AG04450 (cell line): ENCODE data around the gene DPM1. TPM values are rescaled to one million over a fixed set of nuclear protein-coding genes. Genes with fewer than 3 reads are reported as not detected.

Experiments used
- CTCF ChIA-PET: fragments of 300-600, 350-600 bp; formaldehyde crosslinking; extraction: SDS; loops from one replicate; lab custom pipeline; 2022; ENCODE audit warnings: antibody characterized with exemption, inconsistent platforms; lab: Charles Lee
- POLR2A ChIA-PET: fragments of 350-600 bp; formaldehyde crosslinking; extraction: SDS; loops from one replicate; lab custom pipeline; 2021; ENCODE audit warnings: antibody characterized with exemption, inconsistent platforms; lab: Yijun Ruan, JAX
- DNase-seq: peaks from one replicate; pipeline ENCODE4 v3.0.0-alpha.2; 2011; ENCODE audit warnings: low read depth, low spot score
- H3K27ac ChIP-seq: one replicate; pipeline ENCODE4 v1.5.1; 2012; ENCODE audit warnings: low read depth, low read length, control low read depth
- H3K27me3 ChIP-seq: one replicate; pipeline ENCODE4 v1.6.0; 2012; ENCODE audit warnings: low read length; ENCODE audit not compliant: control insufficient read depth, insufficient read depth
- H3K4me3 ChIP-seq: 2 replicates; pipeline ENCODE4 v1.5.1; 2011; ENCODE audit warnings: mild to moderate bottlenecking, low read depth, low read length, control low read depth
- H3K9me3 ChIP-seq: 2 replicates; pipeline ENCODE4 v1.5.1; 2012; ENCODE audit warnings: low read length; ENCODE audit not compliant: control insufficient read depth, insufficient read depth
- polyA plus RNA-seq: library from polyadenylated mRNA; depleted of rRNA; stranded (reverse); fragments of >200 nt; gene quantifications from 2 replicates; pipeline ENCODE4 v1.2.3, GENCODE V29; 2011
- TF ChIP-seq, protein P1 (sequence below): IDR thresholded peaks from 2 replicates; pipeline ENCODE4 v1.5.1; 2011; ENCODE audit warnings: low read depth, low read length, control low read depth, inconsistent platforms

Gene DPM1
- polyA plus RNA-seq, 1 experiment, result 67.5 TPM

- H3K4me3 ChIP-seq, result no peak overlapping the region
- peak; percentile 59 for DNase-seq
- POLR2A ChIA-PET, result interaction anchor here (0.7 kb wide), 1 partner anchor 118 kb away, joined by 3 read pairs; no protein-coding TSS in a partner anchor
- no peaks in the 10 kb centered on the region for H3K27me3 ChIP-seq
- peak overlapping the region; percentile 65 for H3K27ac ChIP-seq
- no peaks in the 10 kb centered on the region for H3K9me3 ChIP-seq
- TF ChIP-seq, protein P1, sequence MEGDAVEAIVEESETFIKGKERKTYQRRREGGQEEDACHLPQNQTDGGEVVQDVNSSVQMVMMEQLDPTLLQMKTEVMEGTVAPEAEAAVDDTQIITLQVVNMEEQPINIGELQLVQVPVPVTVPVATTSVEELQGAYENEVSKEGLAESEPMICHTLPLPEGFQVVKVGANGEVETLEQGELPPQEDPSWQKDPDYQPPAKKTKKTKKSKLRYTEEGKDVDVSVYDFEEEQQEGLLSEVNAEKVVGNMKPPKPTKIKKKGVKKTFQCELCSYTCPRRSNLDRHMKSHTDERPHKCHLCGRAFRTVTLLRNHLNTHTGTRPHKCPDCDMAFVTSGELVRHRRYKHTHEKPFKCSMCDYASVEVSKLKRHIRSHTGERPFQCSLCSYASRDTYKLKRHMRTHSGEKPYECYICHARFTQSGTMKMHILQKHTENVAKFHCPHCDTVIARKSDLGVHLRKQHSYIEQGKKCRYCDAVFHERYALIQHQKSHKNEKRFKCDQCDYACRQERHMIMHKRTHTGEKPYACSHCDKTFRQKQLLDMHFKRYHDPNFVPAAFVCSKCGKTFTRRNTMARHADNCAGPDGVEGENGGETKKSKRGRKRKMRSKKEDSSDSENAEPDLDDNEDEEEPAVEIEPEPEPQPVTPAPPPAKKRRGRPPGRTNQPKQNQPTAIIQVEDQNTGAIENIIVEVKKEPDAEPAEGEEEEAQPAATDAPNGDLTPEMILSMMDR, result no peak
- CTCF ChIA-PET, result interaction anchor here (0.6 to 1.1 kb wide), 3 partner anchors 10 to 116 kb away, joined by 3 to 4 read pairs (median 3); partner anchors contain the start of genes ADNP and BCAS4
Observed at GRCh38 chr20:50911030-50911429, 47.3 kb downstream of the DPM1 start.

DNA sequence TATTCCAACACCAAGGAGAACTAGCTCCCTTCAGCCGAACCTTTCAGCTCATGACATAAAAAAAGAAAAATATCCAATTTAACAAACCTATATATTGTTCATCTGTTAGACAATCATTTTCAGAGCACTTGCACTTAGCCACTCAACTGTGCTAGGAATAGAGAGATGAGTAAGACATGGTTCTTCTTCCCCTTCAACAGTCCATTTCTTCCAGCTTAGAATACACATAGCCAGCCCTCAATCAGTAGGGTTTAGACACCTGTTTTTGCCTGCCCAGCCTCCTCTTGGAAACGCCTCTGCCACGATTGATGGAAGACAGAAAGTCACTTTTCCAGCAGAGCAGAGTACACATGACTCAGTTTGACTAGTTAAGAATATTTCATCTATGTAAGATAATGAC, 48.9 kb downstream of the DPM1 start:
- H3K27ac ChIP-seq, result no peak overlapping the region
- TF ChIP-seq, protein P1, result no peak
- no peaks in the 10 kb centered on the region for H3K9me3 ChIP-seq
- H3K4me3 ChIP-seq, result no peak overlapping the region
- no peaks in the 10 kb centered on the region for H3K27me3 ChIP-seq
- DNase-seq, result no peak
- ChIA-PET CTCF (interaction anchor here (0.7 to 3.6 kb wide), 2 partner anchors 9 to 20 kb away, joined by 3 to 19 read pairs; no protein-coding TSS in a partner anchor), POLR2A (interaction anchor here (0.5 to 0.7 kb wide), 2 partner anchors 16 to 185 kb away, joined by 4 to 6 read pairs; no protein-coding TSS in a partner anchor)

DNA sequence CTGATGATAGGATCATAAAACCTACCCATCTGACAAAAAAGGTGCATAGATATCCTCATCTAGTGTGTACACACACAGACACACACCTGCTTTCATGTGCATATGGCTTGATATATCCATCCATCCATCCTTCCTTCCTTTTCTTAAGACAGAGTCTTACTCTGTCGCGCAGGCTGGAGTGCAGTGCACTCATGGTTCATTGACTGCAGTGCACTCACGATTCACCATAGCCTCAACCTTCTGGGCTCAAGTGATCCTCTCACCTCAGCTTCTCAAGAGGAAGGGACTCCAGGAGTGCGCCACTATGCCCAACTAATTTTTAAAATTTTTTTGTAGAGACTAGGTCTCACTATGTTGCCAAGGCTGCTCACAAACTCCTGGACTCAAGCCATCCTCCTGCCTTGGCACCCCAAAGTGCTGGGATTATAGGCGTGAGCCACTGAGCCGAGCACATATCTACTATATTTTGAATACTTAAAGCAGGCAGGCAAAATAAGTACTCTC, 54.2 kb downstream of the DPM1 start:
- Histone ChIP-seq H3K4me3 (no peak overlapping the region), H3K9me3 (no peaks in the 10 kb centered on the region), H3K27ac (no peak overlapping the region), H3K27me3 (no peaks in the 10 kb centered on the region)
- DNase-seq, result no peak
- CTCF ChIA-PET, result interaction anchor here (0.8 kb wide), 1 partner anchor 9 kb away, joined by 3 read pairs; no protein-coding TSS in a partner anchor
- POLR2A ChIA-PET, result no interaction called here
- TF ChIP-seq, protein P1, result no peak

GRCh38 chr20:50903353-50904051, 54.8 kb downstream of the DPM1 start:
- POLR2A ChIA-PET, result no interaction called here
- DNase-seq, result no peak
- no peak overlapping the region for H3K4me3 ChIP-seq
- no peaks in the 10 kb centered on the region for H3K9me3 ChIP-seq
- no peaks in the 10 kb centered on the region for H3K27me3 ChIP-seq
- H3K27ac ChIP-seq, result no peak overlapping the region
- TF ChIP-seq, protein P1, result no peak
- CTCF ChIA-PET, result interaction anchor here (0.8 to 1.1 kb wide), 2 partner anchors 8 to 26 kb away, joined by 3 to 8 read pairs; no protein-coding TSS in a partner anchor

GRCh38 chr20:50901301-50901700, 57.0 kb downstream of the DPM1 start:
- no peaks in the 10 kb centered on the region for H3K27me3 ChIP-seq
- DNase-seq, result no peak
- POLR2A ChIA-PET, result no interaction called here
- CTCF ChIA-PET, result interaction anchor here (0.7 to 1.5 kb wide), 2 partner anchors 8 to 28 kb away, joined by 3 to 5 read pairs; no protein-coding TSS in a partner anchor
- no peaks in the 10 kb centered on the region for H3K9me3 ChIP-seq
- H3K4me3 ChIP-seq, result no peak overlapping the region
- TF ChIP-seq, protein P1, result no peak
- no peak overlapping the region for H3K27ac ChIP-seq
